ENCODE results near the gene TOMM6.
A peak's percentile ranks its signal among the peaks of the same experiment; 100 is the strongest.

TOMM6 gene

DNA sequence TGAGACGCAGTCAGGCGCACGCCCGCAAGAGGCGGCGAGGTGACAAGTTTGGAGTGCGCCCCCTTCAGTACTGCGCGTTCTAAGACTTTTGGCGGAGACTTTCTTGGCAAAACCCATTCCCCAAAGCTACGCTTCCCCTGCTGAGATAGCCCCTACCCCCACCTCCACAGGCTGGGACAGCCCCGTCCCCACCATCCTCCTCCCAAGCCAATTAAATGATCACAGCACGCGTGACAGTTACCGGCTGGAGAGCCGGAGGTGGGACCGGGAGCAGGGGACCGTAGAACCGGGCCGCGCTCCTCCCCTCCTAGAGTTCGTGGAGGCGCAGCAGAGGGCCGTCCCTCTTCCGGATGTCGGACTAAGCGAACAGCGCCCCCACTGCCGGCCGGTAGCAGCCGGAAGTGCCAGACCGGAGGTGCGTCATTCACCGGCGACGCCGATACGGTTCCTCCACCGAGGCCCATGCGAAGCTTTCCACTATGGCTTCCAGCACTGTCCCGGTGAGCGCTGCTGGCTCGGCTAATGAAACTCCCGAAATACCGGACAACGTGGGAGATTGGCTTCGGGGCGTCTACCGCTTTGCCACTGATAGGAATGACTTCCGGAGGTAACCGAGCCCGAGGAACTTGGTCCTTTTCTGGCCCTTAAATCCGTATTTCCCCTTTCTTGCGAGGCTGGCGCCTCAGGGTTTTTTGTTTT, at the start of gene TOMM6:
Gene TOMM6 (plus strand): TSS at position 476 of the 699 bp plus-strand sequence. CDS start 4 bp downstream, at position 480.
- peak; percentile 93 to 94 for DNase-seq

DNA sequence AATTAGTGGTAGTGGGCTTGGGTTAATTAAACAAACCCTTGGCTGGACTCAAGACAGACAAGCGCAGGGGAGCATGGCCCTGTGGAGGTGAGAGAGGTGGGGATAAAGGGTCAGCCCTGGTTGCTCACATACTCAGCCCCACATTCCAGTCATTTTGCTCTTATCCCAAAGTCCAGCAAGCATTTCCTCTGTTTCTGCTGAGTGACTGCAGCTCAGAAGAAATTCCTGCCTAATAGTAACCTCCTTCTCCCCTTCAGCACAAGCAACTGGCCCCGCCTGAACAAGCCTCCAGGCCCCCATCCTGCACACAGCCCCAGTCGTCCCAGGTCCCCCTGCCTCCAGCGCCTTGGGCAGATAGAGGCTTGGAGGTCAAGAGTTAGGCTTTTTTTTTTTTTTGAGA, 48.5 kb upstream of the TOMM6 start:
- DNase-seq, result no peak

DNA sequence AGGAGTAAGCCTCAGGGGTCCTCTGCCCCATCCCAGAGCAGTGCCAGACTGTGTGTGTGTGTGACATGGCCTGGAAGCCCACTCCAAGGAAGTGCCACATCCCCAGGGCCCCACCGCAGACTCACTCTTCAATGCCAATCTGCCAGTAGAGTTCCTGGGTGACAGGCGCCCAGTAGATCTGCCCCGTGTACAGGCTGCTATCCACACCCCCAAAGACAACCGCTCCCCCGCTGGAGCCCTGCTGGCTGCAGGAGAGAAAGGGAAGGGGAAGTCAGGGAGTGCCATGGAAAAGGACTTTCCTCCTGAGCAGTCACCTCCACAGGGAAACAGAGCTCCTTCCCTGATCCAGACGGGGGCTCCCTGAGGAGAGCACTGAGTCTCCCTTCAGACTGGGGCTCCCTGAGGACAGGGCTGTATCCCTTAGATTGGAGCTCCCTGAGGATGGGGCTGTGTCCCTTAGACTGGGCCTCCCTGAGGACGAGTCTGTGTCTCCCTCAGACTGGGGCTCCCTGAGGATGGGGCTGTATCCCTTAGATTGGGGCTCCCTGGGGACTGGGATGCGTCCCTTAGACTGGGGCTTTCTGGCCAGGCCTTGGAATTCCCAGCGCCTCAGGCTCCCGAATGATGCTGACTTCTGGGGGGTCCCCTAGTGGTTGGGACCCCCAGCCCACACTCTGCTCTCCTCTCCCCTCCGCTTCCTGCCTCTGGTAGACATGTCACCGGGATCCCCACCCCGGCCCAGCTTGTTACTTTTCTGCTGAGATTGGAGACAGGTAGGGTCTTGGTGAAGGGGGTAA, 46.9 kb upstream of the TOMM6 start:
- no peak for DNase-seq

- DNase-seq, result no peak
Observed at GRCh38 chr6:41741625-41742490, 45.6 kb upstream of the TOMM6 start.

- DNase-seq, result no peak
Observed at GRCh38 chr6:41743406-41744235, 43.9 kb upstream of the TOMM6 start.

DNA sequence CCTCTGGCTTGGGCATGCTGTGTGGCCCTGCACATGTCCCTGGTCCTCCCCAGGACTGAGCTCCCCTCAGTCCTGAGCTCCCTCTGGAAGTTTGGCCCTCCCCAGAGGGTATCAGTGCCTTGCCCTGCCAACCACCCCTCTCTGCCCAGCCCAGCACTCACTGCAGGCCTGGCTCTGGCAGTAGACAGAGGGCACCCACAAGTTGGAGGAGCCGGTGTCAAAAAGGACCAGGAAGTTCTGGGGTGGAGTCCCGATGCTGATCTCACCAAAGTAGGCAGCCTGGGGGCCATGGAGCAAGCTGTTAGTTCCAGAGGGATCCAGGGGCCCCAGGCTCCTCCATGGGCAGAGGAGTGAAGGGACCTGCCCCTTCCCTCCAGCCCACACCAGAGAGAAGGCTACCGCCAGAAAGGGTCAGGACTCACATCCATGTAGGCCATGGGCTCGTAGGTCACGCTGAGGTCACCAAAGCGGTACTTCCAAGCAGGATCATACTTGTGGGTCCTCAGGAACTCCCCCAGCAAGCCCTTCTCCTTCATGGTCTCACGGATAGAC, 43.2 kb upstream of the TOMM6 start:
- no peak for DNase-seq

DNA sequence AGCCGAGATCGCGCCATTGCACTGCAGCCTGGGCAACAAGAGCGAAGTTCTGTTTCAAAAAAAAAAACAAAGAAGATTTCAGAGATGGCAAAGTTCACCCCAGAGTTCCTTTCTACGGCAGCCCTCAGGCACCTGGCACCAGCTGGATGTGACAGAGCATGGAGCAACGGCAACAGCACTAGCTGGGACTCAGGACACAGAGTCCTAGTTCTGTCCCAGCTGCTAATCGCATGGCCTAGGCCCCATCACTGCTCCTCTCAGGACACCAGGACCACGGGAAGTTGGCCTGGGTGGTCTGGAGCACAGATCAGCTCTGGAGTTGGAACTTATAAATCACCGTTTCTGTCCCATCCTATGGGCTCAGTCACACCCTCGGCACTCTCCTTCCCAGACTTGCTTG, 41.4 kb upstream of the TOMM6 start:
- no peak for DNase-seq

GRCh38 chr6:41747256-41748101, 40.0 kb upstream of the TOMM6 start, which contains the start of gene PGC:
Gene PGC, minus strand, starts transcription at chr6:41747397. Its CDS starts 63 bp downstream, at chr6:41747334.
- no peak for DNase-seq

GRCh38 chr6:41748102-41748477, 39.4 kb upstream of the TOMM6 start:
- DNase-seq, result no peak

DNA sequence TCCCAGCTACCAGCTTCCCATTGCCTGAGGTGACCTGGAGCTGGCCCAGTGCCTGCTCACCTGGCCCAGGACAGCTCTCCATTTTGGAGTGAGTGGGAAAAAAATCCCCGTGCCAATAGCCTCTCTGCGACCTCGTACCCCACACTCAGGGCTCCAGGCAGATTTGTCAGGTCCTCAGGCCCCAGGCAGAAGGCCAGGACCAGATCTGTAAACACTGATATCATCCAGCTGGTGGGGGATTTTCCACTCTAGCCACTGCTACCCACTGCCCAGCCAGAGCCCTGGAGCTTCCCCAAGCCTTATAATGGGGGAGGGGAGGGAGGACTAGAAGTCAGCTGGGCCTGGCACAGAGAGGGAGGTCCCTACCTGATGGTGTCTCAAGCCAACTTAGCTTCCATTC, 39.0 kb upstream of the TOMM6 start:
- no peak for DNase-seq

- DNase-seq, result no peak
Observed at GRCh38 chr6:41750374-41750773, 37.1 kb upstream of the TOMM6 start.

GRCh38 chr6:41755895-41756294, 31.6 kb upstream of the TOMM6 start:
- DNase-seq, result no peak

DNA sequence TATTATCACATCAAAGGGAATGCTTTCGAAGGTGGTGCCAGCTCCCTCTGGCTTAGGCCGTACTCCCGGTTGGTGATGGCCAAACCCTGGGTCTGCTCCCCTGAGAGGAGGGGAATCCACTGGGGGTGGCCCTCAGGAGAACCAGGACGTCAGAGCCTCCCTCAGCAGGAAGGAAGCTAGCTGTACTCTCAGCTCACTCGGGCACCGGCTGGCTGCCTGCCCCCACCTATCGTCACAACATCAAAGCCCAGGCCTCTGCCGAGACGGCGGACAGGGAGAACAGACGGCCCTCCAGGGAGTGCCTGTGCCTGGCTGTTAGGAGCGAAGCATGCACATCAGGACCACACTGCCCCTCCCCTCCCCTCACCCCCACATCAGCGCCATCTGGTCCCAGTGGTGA, 31.1 kb upstream of the TOMM6 start:
- DNase-seq, result no peak

DNA sequence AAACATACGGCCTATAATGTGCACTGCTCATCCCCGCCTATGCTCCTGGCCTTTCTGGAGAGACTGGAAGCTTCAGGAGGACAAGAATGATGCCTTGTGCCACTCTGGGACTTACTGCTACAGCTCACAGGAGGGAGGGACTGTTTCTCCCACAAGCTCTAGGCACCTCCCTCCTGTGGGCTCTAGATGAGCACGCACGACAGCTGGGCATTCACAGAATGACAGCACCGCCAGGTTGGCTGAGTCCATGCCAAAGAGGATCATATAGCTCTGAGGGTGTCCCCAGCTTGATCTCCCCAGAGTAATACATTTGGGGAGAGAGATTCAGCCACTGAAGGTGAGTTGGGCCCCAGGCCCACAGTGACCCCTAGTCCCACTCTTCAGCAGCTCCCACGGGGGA, 30.2 kb upstream of the TOMM6 start:
- DNase-seq, result no peak

- no peak for DNase-seq
Observed at GRCh38 chr6:41757931-41758640, 29.4 kb upstream of the TOMM6 start.

DNA sequence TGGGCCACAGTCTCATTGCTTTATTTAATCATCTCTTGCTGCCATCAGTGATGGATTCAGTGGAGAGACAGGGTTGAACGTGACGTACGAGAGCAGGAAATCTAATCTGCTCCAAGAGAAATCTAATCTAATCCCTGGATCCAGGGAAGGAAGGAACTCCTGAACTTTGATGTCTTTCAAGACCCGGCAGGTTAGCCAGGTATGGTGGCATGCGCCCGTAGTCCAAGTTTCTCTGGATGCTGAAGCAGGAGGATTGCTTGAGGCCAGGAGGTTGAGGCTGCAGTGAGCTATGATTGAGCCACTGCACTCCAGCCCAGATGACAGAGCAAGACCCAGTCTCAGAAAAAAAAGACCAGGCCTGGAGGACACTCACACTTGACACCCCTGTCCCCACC, 28.9 kb upstream of the TOMM6 start:
- DNase-seq, result no peak

DNA sequence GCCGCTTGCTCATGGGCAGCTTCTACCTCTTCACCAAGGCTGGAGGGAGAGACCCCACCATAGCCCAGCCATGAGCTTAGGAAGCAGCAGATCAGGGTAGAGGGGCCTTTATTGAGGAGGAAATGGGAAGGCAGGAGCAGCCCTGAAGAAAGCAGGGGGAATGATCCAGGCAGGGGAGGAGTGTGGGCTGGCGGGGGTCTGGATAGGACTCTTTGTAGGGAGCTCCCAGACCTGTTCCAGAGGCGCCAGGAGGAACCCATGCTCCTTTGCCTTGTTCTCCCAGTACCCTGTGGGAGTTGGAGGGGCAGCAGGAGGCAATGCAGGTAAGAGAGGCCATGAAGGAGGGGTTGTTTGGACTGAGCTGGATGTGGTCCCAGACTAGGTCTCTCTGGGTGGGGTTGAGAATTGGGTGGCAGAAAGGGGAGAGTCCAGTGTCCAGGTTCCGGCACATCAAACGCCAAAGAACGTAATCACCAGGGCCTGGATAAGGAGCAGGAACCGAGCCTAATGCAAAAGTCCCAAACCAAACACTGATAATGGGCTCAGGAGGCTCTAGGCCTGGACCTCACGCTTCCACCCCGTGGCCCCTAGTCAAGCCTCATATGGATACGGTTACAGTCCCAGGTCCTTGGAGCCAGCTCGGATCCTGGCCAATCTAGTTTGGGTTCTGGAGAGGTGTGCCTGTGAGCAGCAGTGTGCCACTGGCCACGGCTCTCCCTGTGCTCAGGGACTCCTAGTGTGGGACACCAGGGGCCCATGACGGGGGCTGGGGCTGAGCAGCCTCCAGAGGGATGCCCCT, 28.2 kb upstream of the TOMM6 start:
- DNase-seq, result no peak

- no peak for DNase-seq
Observed at GRCh38 chr6:41759905-41760579, 27.5 kb upstream of the TOMM6 start.

GRCh38 chr6:41763470-41763869, 24.0 kb upstream of the TOMM6 start:
- no peak for DNase-seq
